Esophagus squamous epithelium (tissue), 5 donors: Measurements from ENCODE around the gene PTAR1. TPM values are rescaled to one million over a fixed set of nuclear protein-coding genes. Genes with fewer than 3 reads are reported as not detected.

Experiments
- DNase-seq: peaks from one replicate; lab custom pipeline; 2025; lab: John Stamatoyannopoulos, UW
- H3K27ac ChIP-seq, 4 donors: fragments of 200-600 bp; sonication (generic); one replicate each; pipeline ENCODE4 v1.5.1; 2016 to 2019; ENCODE audit warnings: mild to moderate bottlenecking in 1 of 4
- H3K27me3 ChIP-seq, 4 donors: fragments of 200-600 bp; sonication (generic); 1 replicate in 3 of 4; 2 replicates in 1 of 4; pipeline versions ENCODE4 v1.5.1 to v1.6.0; 2017 to 2021; ENCODE audit warnings: antibody characterized with exemption in 1 of 4
- H3K36me3 ChIP-seq, 3 donors: fragments of 200-600 bp; sonication (generic); one replicate each; pipeline ENCODE4 v1.5.1; 2016 to 2019
- H3K4me1 ChIP-seq, 3 donors: fragments of 200-600 bp; sonication (generic); one replicate each; pipeline ENCODE4 v1.5.1; 2017 to 2019
- H3K4me3 ChIP-seq, 4 donors: fragments of 200-600 bp; sonication (generic); 1 replicate in 3 of 4; 2 replicates in 1 of 4; pipeline ENCODE4 v1.5.1; 2016 to 2019; ENCODE audit warnings: mild to moderate bottlenecking in 2 of 4, moderate library complexity in 1 of 4
- H3K9me3 ChIP-seq, 3 donors: fragments of 200-600 bp; sonication (generic); one replicate each; pipeline ENCODE4 v1.5.1; 2016 to 2019
- POLR2A ChIP-seq, 4 donors: fragments of 450-650 bp; IDR thresholded peaks; one replicate each; pipeline ENCODE4 v1.6.1; 2017; ENCODE audit warnings: antibody characterized with exemption in 4 of 4, mild to moderate bottlenecking in 4 of 4, moderate library complexity in 3 of 4
- WGBS, 2 donors: methylation state at CpG; one replicate each; pipeline ENCODE4 v1.1.5; 2018; 5-methylcytosine and 5-hydroxymethylcytosine counted together
- intact Hi-C: fragments of 100-400 bp; cut with DNase I; formaldehyde crosslinking; loops from one replicate; pipeline ENCODE4 v1.15.0; 2022
- total RNA-seq, 4 donors: library from RNA; depleted of rRNA; stranded (reverse); fragments of >200 nt; gene quantifications; one replicate each; pipeline ENCODE4 v1.1.0, GENCODE V29; 2016
- TF ChIP-seq, protein P1 (sequence below), 6 experiments: fragments of 450-650 bp in 4 of 6; fragments of 200-600 bp in 2 of 6; sonication (generic) in 2 of 6; IDR thresholded peaks; one replicate each; pipeline ENCODE4 v1.5.1; 2016 to 2019; ENCODE audit warnings: antibody characterized with exemption in 6 of 6, mild to moderate bottlenecking in 4 of 6, moderate library complexity in 4 of 6
- donor health status: DM: yes; HTN: yes; CAD: no.

Gene PTAR1
- total RNA-seq, 4 donors from 2014 or later, result 19.8 to 68.3 (median 33.8) TPM

DNA sequence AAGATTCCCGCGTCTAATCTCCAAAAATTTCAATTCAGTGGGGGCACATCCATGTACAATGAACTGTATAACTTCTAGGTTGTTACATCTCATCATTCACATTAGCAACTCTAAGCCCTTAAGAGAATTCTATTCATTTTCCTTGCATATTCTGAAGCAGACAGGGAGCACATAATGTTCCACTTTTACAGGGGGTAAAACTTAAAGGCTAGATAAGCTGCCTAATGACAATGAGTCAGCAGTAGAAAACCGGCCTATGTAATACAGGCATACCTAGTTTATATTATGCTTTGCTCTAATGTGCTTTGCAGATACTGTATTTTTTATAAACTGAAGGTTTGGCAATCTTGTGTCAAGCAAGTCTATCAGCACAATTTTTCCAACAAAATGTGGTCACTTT lies 40.4 kb downstream of the PTAR1 start:
- no peaks in the 10 kb centered on the region for H3K9me3 ChIP-seq
- intact Hi-C loops, result no loop called here
- peaks cover 0 to 71% (median 9%) of the 10 kb centered on the region in 3 donors for H3K36me3 ChIP-seq
- no peak overlapping the region for H3K27ac ChIP-seq
- WGBS, 2 donors, result 91 to 92% methylated on average over 3 of the region's 3 CpGs
- H3K4me1 ChIP-seq, result peaks cover 0 to 15% (median 0%) of the 10 kb centered on the region in 3 donors
- DNase-seq, result no peak
- TF ChIP-seq, protein P1, sequence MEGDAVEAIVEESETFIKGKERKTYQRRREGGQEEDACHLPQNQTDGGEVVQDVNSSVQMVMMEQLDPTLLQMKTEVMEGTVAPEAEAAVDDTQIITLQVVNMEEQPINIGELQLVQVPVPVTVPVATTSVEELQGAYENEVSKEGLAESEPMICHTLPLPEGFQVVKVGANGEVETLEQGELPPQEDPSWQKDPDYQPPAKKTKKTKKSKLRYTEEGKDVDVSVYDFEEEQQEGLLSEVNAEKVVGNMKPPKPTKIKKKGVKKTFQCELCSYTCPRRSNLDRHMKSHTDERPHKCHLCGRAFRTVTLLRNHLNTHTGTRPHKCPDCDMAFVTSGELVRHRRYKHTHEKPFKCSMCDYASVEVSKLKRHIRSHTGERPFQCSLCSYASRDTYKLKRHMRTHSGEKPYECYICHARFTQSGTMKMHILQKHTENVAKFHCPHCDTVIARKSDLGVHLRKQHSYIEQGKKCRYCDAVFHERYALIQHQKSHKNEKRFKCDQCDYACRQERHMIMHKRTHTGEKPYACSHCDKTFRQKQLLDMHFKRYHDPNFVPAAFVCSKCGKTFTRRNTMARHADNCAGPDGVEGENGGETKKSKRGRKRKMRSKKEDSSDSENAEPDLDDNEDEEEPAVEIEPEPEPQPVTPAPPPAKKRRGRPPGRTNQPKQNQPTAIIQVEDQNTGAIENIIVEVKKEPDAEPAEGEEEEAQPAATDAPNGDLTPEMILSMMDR (IDR thresholded peaks at IDR 0.05), result no peak
- no peak for TF ChIP-seq POLR2A (IDR thresholded peaks at IDR 0.05)
- no peak overlapping the region for H3K4me3 ChIP-seq
- H3K27me3 ChIP-seq, result no peaks in the 10 kb centered on the region

- TF ChIP-seq, protein P1 (IDR thresholded peaks at IDR 0.05), result no peak
- no peak for TF ChIP-seq POLR2A (IDR thresholded peaks at IDR 0.05)
- WGBS, 2 donors, result 85 to 91% methylated on average over 6 of the region's 6 CpGs
These were observed 41.6 kb downstream of the PTAR1 start for GRCh38 chr9:69718218-69718617.

GRCh38 chr9:69715825-69716224 lies 44.0 kb downstream of the PTAR1 start:
- peaks cover 0 to 55% (median 9%) of the 10 kb centered on the region in 3 donors for H3K36me3 ChIP-seq
- WGBS, 2 donors, result 94 to 96% methylated on average over 1 of the region's 1 CpG
- H3K4me3 ChIP-seq, result no peak overlapping the region
- peaks cover 0 to 21% (median 0%) of the 10 kb centered on the region in 3 donors for H3K4me1 ChIP-seq
- no peaks in the 10 kb centered on the region for H3K27me3 ChIP-seq
- H3K27ac ChIP-seq, result no peak overlapping the region
- DNase-seq, result no peak
- intact Hi-C loops, result no loop called here
- H3K9me3 ChIP-seq, result no peaks in the 10 kb centered on the region
- TF ChIP-seq POLR2A (IDR thresholded peaks at IDR 0.05), result no peak
- TF ChIP-seq, protein P1 (IDR thresholded peaks at IDR 0.05), result no peak

More at GRCh38 chr9:69718218-69718617, 41.6 kb downstream of the PTAR1 start:
- Histone ChIP-seq H3K4me3 (no peak overlapping the region), H3K27ac (no peak overlapping the region), H3K4me1 (peaks cover 0 to 21% (median 0%) of the 10 kb centered on the region in 3 donors), H3K36me3 (peaks cover 0 to 63% (median 9%) of the 10 kb centered on the region in 3 donors), H3K9me3 (no peaks in the 10 kb centered on the region), H3K27me3 (no peaks in the 10 kb centered on the region)
- DNase-seq, result no peak
- intact Hi-C loops, result no loop called here

DNA sequence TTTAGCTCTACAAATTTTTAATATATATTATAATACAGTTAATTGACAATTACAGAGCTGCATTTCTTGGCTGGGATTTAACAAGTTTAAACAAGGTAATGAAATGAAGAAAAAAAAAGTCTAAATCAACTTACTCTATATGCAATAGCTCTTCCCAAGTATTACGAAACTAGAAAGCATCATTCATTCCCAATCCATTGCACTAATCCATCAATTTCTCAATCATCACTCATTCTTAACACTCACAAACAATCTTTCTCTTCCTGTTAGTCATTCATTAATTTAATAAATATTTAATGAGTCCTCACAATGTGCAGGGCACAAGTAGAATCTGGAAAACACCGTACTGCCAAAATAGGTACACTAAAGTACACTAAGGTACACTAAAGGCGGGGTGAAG lies 44.7 kb downstream of the PTAR1 start:
- no peak for TF ChIP-seq POLR2A (IDR thresholded peaks at IDR 0.05)
- TF ChIP-seq, protein P1 (IDR thresholded peaks at IDR 0.05), result no peak
- Histone ChIP-seq H3K27ac (peak overlapping the region in 1 of 4 donors; percentile 44), H3K4me3 (no peak overlapping the region), H3K36me3 (peaks cover 0 to 48% (median 9%) of the 10 kb centered on the region in 3 donors), H3K27me3 (no peaks in the 10 kb centered on the region), H3K4me1 (peaks cover 0 to 21% (median 0%) of the 10 kb centered on the region in 3 donors), H3K9me3 (no peaks in the 10 kb centered on the region)
- intact Hi-C loops, result no loop called here
- no peak for DNase-seq
- 47 to 64% methylated on average over 3 of the region's 3 CpGs for WGBS, 2 donors

- intact Hi-C loops, result no loop called here
- Histone ChIP-seq H3K9me3 (peaks cover 0 to 23% (median 12%) of the 10 kb centered on the region in 3 donors), H3K4me1 (no peaks in the 10 kb centered on the region), H3K27me3 (no peaks in the 10 kb centered on the region), H3K4me3 (no peak overlapping the region), H3K36me3 (no peaks in the 10 kb centered on the region), H3K27ac (no peak overlapping the region)
- no peak for DNase-seq
- WGBS, 2 donors, result 71 to 81% methylated on average over 2 of the region's 2 CpGs
- TF ChIP-seq, protein P1 (IDR thresholded peaks at IDR 0.05), result no peak
These were observed 62.3 kb downstream of the PTAR1 start for GRCh38 chr9:69697475-69697874.
